ENCODE results near the gene PSMD4. TPM values are rescaled to one million over a fixed set of nuclear protein-coding genes. Genes with fewer than 3 reads are reported as not detected.

PSMD4 gene
- total RNA-seq, 1 experiment from 2014 or later: 207 TPM

- Histone ChIP-seq H3K23ac (ENCODE audit: insufficient read length, low read depth, low read length) (no peak overlapping the region), H3K23me2 (ENCODE audit: insufficient read length, low read depth, low read length, poor library complexity, severe bottlenecking) (no peaks in the 10 kb centered on the region), H2BK120ac (ENCODE audit: low read depth, low read length, poor library complexity, severe bottlenecking) (no peak overlapping the region), H3T11ph (ENCODE audit: low read length) (no peak overlapping the region), H4K8ac (replicated peaks; ENCODE audit: insufficient read length, low read depth, low read length) (no peak overlapping the region), H2BK20ac (ENCODE audit: low read depth, low read length, poor library complexity, severe bottlenecking) (no peak overlapping the region), H3K14ac (ENCODE audit: insufficient read depth, low read length) (no peak overlapping the region), H3K18ac (ENCODE audit: insufficient read length, low read depth, low read length) (no peak overlapping the region), H3K9me3 (ENCODE audit: control insufficient read depth, low read depth, low read length) (no peaks in the 10 kb centered on the region), H3K4me1 (ENCODE audit: insufficient read depth, low read length) (no peaks in the 10 kb centered on the region), H2BK15ac (ENCODE audit: low read depth, low read length) (no peak overlapping the region), H3K79me1 (ENCODE audit: insufficient read depth, low read depth, low read length, poor library complexity, severe bottlenecking) (peaks cover 12% of the 10 kb centered on the region), H4K5ac (ENCODE audit: insufficient read length, low read depth, low read length) (no peak overlapping the region), H3K79me2 (ENCODE audit: insufficient read depth, low read length) (peaks cover 12% of the 10 kb centered on the region; the same call in 1 of the 2 replicates), H3K27ac (ENCODE audit: insufficient read length, low read depth, low read length) (no peak overlapping the region), H2AFZ (ENCODE audit: low read length) (no peak overlapping the region), H3K56ac (ENCODE audit: insufficient read length, low read depth, low read length) (no peak overlapping the region), H2BK5ac (ENCODE audit: insufficient read length, low read length) (no peak overlapping the region), H3K27me3 (ENCODE audit: insufficient read depth, low read length) (no peaks in the 10 kb centered on the region), H3K9ac (ENCODE audit: extremely low read depth, insufficient read length, low read length) (no peak overlapping the region), H2BK12ac (ENCODE audit: insufficient read length, low read depth, low read length) (no peak overlapping the region), H3K4ac (ENCODE audit: low read depth, low read length) (no peak overlapping the region), H3K4me2 (ENCODE audit: insufficient read depth, insufficient read length, low read length) (no peak overlapping the region), H2AK5ac (ENCODE audit: insufficient read length, low read length) (no peak overlapping the region), H4K91ac (ENCODE audit: insufficient read length, low read depth, low read length) (no peak overlapping the region), H4K20me1 (ENCODE audit: control insufficient read depth, insufficient read depth, insufficient read length) (no peaks in the 10 kb centered on the region)
- DNase-seq: no peak
- H3K36me3 Mint-ChIP-seq (ENCODE audit: insufficient read depth in 1 of 3, low read depth in 3 of 3): peaks cover 13 to 60% (median 40%) of the 10 kb centered on the region in 3 experiments; a peak in 6 of 7 replicates
- no CpG with 5 or more reads among the region's 15 CpGs for WGBS (ENCODE audit: extremely low coverage, insufficient read length, low lambda C conversion rate)
- peak overlapping the region in 2 of 3 experiments; percentile 81 to 92; a peak in 4 of 7 replicates for H3K27ac Mint-ChIP-seq
- peaks cover 2 to 4% of the 10 kb centered on the region in 2 experiments; a peak in 2 of 4 replicates for H3K4me1 Mint-ChIP-seq
- no peaks in the 10 kb centered on the region for H3K9me3 Mint-ChIP-seq
- no peak overlapping the region for H3K4me3 Mint-ChIP-seq
- H3K27me3 Mint-ChIP-seq (ENCODE audit: low read depth): no peaks in the 10 kb centered on the region
- no peak for TF ChIP-seq CTCF (conservative IDR thresholded peaks at IDR 0.05)
Observed at GRCh38 chr1:151211972-151212705, 42.4 kb upstream of the PSMD4 start.

Data from H9 (cell line).